Motor neuron (in vitro differentiated cells): ENCODE data around the gene PTGR3. TPM values are rescaled to one million over a fixed set of nuclear protein-coding genes. Genes with fewer than 3 reads are reported as not detected.

Experiments used
- ATAC-seq, 8 experiments: fragments of 200-7000 bp; cut with Tn5 transposase; replicated peaks in 6 of 8; 2 replicates each; pipeline ENCODE4 v1.8.0; 2021; ENCODE audit warnings: mild to moderate bottlenecking in 8 of 8, moderate library complexity in 8 of 8
- H3K27ac ChIP-seq, 2 donors: fragments of 250-450 bp; sonication (Bioruptor Pico); 2 replicates each; pipeline ENCODE4 v1.9.0; 2021; ENCODE audit warnings: antibody characterized with exemption in 2 of 2, mild to moderate bottlenecking in 2 of 2, moderate library complexity in 1 of 2
- H3K4me1 ChIP-seq, 2 donors: fragments of 250-450 bp; sonication (Bioruptor Pico); replicated peaks in 1 of 2; 2 replicates each; pipeline ENCODE4 v1.6.1; 2021; ENCODE audit warnings: antibody characterized with exemption in 2 of 2, mild to moderate bottlenecking in 2 of 2, moderate library complexity in 1 of 2
- H3K4me3 ChIP-seq, 5 donors: fragments of 250-450 bp; sonication (Bioruptor Pico); 2 replicates each; pipeline ENCODE4 v1.9.0; 2021; ENCODE audit warnings: antibody characterized with exemption in 5 of 5, mild to moderate bottlenecking in 5 of 5, moderate library complexity in 4 of 5
- WGBS, 10 experiments: fragments of 450-650 bp; shearing (Covaris generic); methylation state at CpG; one replicate each; pipeline ENCODE4 v1.0.0; 2022; 5-methylcytosine and 5-hydroxymethylcytosine counted together
- in situ Hi-C, 9 experiments: fragments of 400-800 bp; cut with MboI; loops; one replicate each; pipeline ENCODE4 v1.15.0; 2021; ENCODE audit warnings: low sequenced_read_pairs in 9 of 9, low pct_unique_long_range_greater_than_20kb in 2 of 9; ENCODE audit not compliant: unreplicated experiment in 9 of 9
- total RNA-seq, 8 experiments: library from RNA; unstranded; fragments of 300-600 nt; gene quantifications; 2 replicates each; pipeline versions ENCODE4 v1.2.3 to v1.2.4, GENCODE V29; 2022

PTGR3 gene
- total RNA-seq, 8 experiments from 2014 or later = 9.0 to 41.9 (median 25.4) TPM

DNA sequence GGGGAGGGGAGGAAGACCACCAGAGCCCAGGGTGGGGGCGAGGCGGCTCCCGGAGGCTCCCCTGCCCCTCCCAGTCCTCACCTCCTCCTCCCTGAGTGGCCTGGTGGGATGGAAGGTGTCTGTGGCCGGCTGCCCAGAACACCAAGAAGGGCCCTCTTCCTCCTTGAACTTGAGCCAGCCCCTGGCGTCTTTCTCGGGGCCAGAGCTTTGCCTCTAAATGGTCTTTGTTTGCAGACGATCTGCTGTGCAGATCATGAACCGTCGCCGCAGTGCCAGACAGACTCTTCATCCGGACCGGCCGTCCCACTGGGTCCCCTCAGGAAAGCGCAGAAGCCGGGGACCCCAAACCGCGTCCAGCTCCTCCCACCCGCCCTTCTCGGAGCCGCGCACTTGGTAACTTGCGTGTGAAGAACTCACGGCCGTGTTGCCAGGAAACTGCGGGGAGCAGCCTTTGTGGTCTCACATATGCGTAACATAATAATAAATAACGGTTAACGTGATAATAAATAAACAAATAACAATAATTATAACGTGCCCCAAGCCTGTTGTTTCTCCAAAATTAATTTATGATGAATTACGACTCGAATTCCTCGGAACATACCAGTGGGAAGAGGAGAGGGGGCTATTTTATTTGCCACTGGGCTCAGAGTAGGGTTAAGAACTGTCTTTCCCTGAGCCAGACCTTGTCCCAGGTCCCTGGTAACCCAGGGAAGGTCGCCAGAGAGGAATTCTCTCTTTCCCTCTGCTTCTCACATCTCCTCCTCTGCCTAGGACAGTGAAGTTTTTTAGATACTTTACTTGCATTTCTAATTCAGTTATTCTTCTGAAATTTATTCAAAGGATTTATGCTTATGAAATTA, 41.0 kb downstream of the PTGR3 start:
- in situ Hi-C loops = no loop called here
- ATAC-seq = peak in 2 of 8 experiments; percentile 27 to 75
- WGBS, 10 experiments = 4 to 100% (median 88%) methylated on average over 2 to 18 of the region's 33 CpGs; no CpG with 5 or more reads in 1 of the 10 experiments
- H3K4me3 ChIP-seq = no peak overlapping the region
- H3K4me1 ChIP-seq = peaks cover 4 to 11% of the 10 kb centered on the region in 2 donors
- H3K27ac ChIP-seq = no peak overlapping the region

GRCh38 chr18:75167137-75167536, 41.8 kb downstream of the PTGR3 start:
- no peak overlapping the region for H3K4me3 ChIP-seq
- WGBS, 10 experiments = 77 to 100% (median 90%) methylated on average over 1 to 10 of the region's 10 CpGs; no CpG with 5 or more reads in 3 of the 10 experiments
- no peak overlapping the region for H3K27ac ChIP-seq
- ATAC-seq = no peak
- H3K4me1 ChIP-seq = peaks cover 4 to 11% of the 10 kb centered on the region in 2 donors
- in situ Hi-C loops = no loop called here

GRCh38 chr18:75165926-75166325, 43.0 kb downstream of the PTGR3 start:
- in situ Hi-C loops = no loop called here
- no peak for ATAC-seq
- WGBS, 10 experiments = 91 to 100% (median 100%) methylated on average over 1 to 8 of the region's 8 CpGs; no CpG with 5 or more reads in 6 of the 10 experiments
- Histone ChIP-seq H3K27ac (no peak overlapping the region), H3K4me3 (no peak overlapping the region), H3K4me1 (peaks cover 4 to 18% of the 10 kb centered on the region in 2 donors)

DNA sequence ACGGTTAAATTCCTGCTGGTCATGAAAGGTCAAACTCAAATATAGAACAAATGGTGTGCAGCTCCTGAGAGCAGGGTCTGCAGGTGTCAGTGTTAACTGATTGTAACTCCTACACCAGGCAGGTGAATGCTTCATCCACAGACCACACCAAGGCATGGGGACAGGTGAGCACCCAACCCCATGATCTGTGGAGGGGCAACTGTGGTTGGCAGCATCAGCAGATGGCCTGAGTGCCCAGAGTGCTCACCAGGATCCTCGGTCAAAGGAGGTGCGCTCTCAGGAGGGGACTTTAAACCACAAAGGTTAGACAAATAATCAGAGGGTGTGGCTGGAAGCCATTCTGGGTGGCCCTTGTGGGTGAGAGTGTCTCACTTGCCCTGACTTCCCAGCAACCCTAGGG, 44.5 kb downstream of the PTGR3 start:
- 50 to 100% (median 80%) methylated on average over 1 to 3 of the region's 3 CpGs; no CpG with 5 or more reads in 4 of the 10 experiments for WGBS, 10 experiments
- Histone ChIP-seq H3K4me3 (no peak overlapping the region), H3K4me1 (peaks cover 11 to 23% of the 10 kb centered on the region in 2 donors), H3K27ac (no peak overlapping the region)
- in situ Hi-C loops = no loop called here
- no peak for ATAC-seq

DNA sequence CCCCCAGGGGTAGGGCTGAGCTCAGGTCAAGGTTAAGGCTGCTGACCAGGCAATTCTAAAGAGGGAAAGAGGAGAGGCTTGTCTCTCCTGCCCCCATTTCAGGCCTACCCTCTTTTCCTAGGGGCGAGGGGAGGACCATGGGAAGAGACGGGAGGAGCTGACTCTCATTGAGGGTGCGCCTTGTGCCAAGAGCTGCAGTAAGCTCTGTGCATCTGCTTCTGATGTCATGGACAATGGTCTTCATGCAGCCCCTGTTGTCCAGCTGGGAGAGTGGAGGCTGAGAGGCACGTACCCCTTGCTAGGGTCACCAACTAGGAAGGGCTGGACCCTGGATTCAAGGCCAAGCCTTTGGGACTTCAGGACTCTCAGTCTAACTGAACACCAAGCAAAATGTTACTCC, 45.2 kb downstream of the PTGR3 start:
- no peak overlapping the region for H3K27ac ChIP-seq
- peaks cover 14 to 16% of the 10 kb centered on the region in 2 donors for H3K4me1 ChIP-seq
- H3K4me3 ChIP-seq = no peak overlapping the region
- ATAC-seq = no peak
- in situ Hi-C loops = no loop called here
- 27 to 100% (median 94%) methylated on average over 1 to 3 of the region's 4 CpGs; no CpG with 5 or more reads in 6 of the 10 experiments for WGBS, 10 experiments

- ATAC-seq = no peak
- Histone ChIP-seq H3K4me3 (no peak overlapping the region), H3K27ac (no peak overlapping the region), H3K4me1 (peaks cover 13 to 14% of the 10 kb centered on the region in 2 donors)
- WGBS, 10 experiments = 50 to 100% (median 86%) methylated on average over 1 to 3 of the region's 4 CpGs; no CpG with 5 or more reads in 1 of the 10 experiments
- in situ Hi-C loops = no loop called here
Measured at GRCh38 chr18:75162978-75163377, 46.0 kb downstream of the PTGR3 start.

DNA sequence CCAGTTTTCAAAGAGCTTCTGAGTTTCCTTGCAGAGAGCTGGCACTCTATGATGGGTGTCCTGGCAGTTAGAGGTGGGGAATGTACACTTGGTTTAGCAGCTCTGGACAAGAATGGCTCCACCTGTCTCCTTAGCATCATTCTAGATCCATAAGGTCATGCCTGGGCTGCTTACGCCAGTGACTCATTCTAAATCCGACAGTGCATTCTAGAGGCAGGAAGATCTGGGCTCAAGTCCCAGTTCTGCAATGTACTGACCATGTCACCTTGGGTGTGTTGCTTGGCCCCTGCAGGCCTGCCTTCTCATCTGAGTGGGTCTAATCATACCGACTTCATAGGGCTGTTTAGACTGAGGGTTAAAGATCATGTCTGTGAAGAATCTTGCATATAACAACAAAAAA, 46.5 kb downstream of the PTGR3 start:
- Histone ChIP-seq H3K27ac (no peak overlapping the region), H3K4me1 (peaks cover 13 to 14% of the 10 kb centered on the region in 2 donors), H3K4me3 (no peak overlapping the region)
- in situ Hi-C loops = no loop called here
- peak in 2 of 8 experiments; percentile 86 to 89 for ATAC-seq
- 58 to 100% (median 93%) methylated on average over 1 to 3 of the region's 3 CpGs; no CpG with 5 or more reads in 3 of the 10 experiments for WGBS, 10 experiments

DNA sequence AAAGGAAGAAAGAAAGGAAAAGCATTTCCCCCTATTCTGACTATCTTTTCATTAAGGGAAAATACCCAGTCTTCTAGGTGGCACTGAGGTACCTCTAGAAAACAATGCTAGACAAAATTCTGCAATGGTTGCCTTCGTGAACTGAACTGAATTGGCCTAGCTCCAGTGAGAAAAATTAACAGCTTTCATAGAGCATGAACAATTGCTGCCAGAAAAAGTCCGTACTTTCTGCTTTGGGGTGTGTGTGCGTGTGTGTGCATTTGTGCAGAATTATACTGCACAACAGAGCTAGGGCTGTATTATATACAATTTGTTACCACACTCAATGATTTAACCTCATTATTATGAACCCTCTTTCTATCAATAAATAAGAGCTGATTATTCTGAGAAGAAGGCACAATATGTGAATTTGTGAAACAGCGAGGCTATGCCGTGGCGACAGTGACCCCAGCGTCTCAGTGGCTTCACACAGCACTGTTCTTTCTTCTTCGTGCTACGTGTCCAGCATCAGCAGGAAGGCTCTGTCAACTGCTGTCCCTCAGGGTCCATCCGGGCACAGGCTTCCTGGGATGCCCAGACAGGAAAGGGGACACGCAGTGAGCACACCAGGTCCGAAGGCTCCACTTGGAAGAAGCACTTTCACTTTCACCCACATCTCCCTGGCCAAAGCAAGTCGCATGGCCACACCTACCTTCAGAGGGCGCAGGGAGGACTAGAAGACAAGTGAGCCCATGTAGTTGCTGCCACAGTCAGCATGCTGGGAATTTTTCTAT, 47.5 kb downstream of the PTGR3 start:
- Histone ChIP-seq H3K27ac (no peak overlapping the region), H3K4me3 (no peak overlapping the region), H3K4me1 (peaks cover 13 to 14% of the 10 kb centered on the region in 2 donors)
- 0 to 100% (median 60%) methylated on average over 1 to 10 of the region's 14 CpGs; no CpG with 5 or more reads in 3 of the 10 experiments for WGBS, 10 experiments
- ATAC-seq = peak in 2 of 8 experiments; percentile 53 to 89
- in situ Hi-C loops = no loop called here

DNA sequence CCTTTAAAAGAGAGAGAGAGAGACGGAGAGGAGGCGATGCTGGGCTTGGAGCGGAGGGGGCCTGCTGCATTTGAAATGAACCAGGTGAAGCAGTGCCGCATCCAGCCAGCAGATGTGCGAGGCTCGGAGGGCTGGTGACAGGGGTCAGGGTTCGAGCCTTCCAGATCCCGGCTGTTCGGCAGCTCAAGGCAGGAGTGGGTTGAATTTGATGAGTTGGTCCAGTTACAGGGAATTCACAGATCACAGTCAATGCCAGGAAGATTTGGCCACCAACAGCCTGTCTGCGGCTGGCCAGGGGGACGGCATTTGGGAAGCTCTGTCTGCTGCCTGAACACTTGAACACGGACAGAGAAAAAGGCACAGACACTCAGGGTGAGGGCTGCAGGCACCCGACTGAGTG, 48.6 kb downstream of the PTGR3 start:
- no peak overlapping the region for H3K4me3 ChIP-seq
- H3K4me1 ChIP-seq = peaks cover 13 to 14% of the 10 kb centered on the region in 2 donors
- WGBS, 10 experiments = 0 to 80% (median 44%) methylated on average over 1 to 8 of the region's 13 CpGs; no CpG with 5 or more reads in 3 of the 10 experiments
- in situ Hi-C loops = no loop called here
- no peak overlapping the region for H3K27ac ChIP-seq
- ATAC-seq = peak in 6 of 8 experiments; percentile 28 to 76 (median 64)

DNA sequence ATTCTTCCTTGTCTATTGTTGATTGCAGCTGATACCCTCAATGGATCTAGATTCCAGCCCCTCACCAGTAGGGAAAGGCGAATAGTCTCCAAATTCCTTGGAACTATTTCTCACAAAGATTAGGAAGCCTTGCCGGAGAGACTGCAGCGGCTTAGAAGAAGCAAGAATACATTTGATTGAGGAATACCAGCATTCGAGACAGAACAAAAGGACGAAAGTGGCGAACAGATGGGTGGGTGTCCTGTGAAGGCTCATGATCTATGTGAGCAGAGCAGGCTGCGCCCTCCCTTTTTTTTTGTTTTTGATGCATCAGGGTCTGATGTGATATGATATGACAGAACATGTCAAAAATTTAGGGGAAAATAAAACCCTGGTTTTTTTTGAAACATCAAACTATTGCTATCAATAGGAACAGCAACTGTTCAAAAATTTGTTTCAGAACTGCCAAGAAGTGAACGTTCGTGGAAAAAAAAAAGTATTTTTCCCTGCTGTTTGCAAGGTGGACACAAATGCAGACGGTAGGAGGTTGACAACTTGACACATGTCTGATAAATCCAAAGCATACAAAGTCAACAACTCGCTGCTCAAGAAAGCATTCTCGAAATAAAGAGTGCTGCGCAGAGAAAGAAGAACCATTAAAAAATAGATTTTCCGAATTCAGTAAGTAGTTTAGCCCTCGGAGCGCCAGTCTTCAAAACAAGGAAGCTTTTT, 49.1 kb downstream of the PTGR3 start:
- in situ Hi-C loops = no loop called here
- peak in 2 of 8 experiments; percentile 40 to 41 for ATAC-seq
- peaks cover 13 to 14% of the 10 kb centered on the region in 2 donors for H3K4me1 ChIP-seq
- 48 to 87% (median 67%) methylated on average over 4 to 12 of the region's 16 CpGs for WGBS, 10 experiments
- H3K27ac ChIP-seq = no peak overlapping the region
- H3K4me3 ChIP-seq = no peak overlapping the region

- Histone ChIP-seq H3K4me3 (no peak overlapping the region), H3K4me1 (peaks cover 13 to 14% of the 10 kb centered on the region in 2 donors), H3K27ac (no peak overlapping the region)
- ATAC-seq = peak in 2 of 8 experiments; percentile 41 to 46
- in situ Hi-C loops = no loop called here
- 80 to 100% (median 96%) methylated on average over 1 to 8 of the region's 9 CpGs; no CpG with 5 or more reads in 6 of the 10 experiments for WGBS, 10 experiments
Measured at GRCh38 chr18:75159238-75159518, 49.8 kb downstream of the PTGR3 start.
